ENCODE measurements around the gene MAGI1.

Gene MAGI1

DNA sequence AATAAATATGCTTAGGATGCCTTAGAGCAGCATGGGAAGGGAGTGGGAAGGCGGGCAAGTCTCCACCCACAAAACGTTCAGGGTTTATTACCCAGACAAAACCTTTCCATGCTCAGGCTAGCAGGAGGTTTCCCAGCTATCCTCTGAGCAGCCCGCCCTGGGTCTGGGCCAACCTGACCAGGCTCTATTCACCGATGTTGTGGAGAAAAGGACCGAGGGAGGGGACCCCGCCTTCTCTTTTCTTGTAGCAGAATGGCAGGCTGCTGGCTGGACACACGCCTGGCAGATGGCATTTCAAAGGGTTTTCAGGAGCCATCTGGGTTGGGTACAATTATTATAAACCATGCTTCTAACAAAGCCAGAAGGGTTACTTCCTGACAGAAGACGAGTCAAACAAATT lies 540.9 kb downstream of the MAGI1 start:
- DNase-seq, result no peak

DNA sequence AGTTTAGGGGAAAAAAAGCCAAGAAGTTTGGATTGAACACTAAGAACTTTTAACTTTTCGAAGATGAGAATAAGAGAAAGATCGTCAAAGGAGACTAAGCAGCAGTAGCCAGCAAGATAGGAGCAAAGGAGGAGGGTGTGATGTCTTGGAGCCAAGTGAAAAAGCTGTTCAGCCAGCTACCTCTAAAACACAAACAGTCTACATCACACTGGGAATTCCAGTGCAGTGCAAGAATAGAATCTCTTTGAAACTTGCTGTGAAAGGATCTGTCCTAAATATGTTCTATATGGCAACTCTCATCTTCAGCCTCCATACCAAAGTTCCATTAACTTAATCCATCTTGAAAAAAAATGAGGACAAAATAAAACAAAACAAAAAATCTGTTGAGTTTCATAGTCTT lies 541.5 kb downstream of the MAGI1 start:
- DNase-seq, result no peak

DNA sequence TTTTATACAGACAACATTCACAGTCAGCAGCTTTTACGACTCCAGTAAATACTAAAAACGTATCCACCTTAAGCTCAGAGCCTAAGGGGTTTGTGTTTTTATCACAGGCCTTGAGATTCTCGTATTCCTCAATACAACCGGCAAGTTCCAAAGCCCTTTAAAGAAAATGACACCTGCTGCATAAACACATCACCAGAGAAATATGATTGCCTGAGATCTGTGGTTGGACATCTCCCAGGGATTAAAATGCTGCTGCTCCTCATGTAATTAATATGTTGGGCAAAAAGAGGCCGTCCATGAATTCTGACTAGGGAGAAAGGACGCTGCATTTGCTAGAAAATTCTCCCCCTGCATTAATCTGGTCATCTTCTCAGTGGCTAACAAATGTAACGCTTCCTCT lies 544.8 kb downstream of the MAGI1 start:
- no peak for DNase-seq

DNA sequence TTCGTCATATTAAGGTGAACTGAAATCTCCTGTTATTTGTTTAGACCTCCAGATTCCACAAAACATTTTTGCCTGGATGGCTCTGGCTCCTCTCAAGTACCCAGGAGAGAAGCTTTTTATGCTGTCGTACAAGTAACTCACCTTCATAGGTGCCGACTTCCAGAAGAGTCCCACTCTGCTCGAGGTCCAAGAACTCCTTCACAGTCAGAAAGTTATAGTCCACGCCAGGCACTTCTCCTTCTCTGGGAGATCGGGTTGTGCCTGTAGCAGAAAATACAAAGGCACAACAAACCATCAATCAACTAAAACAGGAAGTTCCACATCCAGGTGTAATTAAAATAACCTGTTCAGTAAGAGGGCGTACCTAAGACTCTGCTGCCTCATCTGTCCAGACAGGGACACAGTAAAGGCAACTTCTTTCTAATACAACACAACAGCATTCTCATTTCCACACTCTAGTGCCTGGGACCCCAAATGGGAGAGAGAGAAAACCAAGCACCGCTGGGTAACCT lies 545.3 kb downstream of the MAGI1 start:
- no peak for DNase-seq

DNA sequence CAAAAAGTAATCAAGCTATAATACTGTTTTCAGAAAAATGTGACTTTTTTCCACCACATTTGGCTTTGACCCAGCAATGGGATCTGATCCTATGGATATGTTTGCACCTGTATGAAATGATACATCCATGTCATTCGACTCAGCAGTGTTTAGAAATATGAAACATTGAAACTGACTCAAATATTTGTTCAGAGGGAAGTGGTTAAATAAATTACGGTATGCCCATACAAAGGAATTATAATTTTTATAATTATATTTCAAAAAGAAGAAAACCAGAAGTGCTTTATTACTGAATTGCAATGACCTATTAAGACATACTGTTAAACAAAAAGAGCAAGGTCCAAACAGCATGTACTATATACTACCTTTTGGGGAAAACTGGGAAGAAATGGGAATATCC lies 546.5 kb downstream of the MAGI1 start:
- DNase-seq, result no peak

DNA sequence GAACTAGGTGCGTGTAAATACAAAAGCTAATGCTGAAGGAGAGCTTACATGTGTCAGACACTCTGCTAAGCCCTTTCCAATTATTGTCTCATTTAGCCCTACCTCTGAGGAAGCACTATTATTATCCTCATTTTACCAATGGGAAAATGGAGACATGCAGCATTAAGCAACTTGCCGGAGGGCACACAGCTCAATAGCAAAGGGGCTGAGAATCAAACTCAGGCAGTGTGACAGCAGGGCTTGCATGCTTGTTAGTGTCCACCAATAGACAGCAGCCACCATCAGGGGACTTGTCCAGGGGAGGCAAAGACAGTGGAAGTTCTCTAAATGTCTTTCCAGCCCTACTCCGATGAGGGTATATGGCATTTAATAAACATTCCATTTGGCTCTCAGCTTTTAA lies 548.6 kb downstream of the MAGI1 start:
- no peak for DNase-seq

DNA sequence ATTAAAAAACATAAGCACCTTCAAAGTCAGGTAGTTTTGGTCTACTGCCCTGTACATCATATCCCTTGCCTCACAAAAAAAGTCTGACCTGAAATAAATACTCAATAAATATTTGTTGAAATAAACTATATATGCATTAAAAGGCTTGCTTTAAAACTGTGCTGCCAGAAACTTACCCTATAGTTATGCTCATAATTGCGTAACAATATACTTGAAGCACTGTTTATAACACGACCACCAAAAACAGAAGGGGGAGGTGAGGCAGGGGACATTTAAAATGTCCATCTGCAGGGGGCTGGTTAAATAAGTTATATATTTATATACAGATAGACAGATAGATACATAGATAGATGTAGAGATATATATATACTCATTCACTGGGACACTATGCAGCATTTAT lies 549.5 kb downstream of the MAGI1 start:
- no peak for DNase-seq

DNA sequence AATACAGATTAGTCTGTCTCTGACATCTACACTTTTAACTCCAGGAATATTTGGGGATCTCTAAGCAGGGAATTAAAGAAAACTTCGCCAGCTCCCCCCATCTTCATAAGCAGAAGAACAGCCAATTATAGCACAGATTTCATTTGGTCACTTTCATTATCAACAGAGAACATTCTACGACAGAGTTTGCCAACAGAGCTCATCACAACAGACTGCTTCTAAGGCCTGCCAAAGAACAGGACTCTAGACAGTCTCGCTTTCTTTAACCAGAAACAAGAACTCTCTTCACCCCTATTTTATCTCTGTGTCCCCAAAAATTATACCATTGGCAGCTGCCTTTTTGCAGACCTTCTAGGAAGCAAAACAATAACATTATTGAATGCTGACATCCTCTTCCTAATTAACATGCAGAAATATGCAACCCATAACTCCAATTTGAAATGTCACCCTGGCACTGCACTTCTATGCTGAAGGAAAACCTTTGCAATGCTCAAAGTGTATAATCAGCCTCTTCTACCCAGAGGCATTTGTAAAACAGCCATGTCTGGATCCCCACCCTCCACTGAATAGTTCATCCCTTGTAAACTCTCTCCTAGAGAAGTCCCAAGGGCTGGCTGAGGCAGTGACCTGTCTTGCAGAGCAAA lies 552.8 kb downstream of the MAGI1 start:
- no peak for DNase-seq

DNA sequence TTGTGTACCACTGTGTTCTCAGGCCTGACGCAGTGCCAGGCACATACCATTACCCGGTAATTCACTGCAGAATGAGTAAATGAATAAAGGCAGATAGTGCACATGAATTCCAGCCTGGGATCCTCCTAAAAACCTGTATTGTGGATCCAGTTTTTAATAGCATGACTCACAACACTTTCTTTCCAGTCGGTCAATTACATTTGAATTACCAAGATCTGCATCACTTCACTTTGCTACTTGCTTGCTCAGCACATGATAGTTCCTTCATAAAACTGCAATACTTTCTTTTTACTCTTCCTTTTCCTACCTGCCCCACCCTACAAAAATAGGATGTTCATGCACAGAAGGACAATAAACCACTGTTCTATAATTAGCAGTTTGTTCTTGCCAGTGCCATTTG lies 553.8 kb downstream of the MAGI1 start:
- no peak for DNase-seq

DNA sequence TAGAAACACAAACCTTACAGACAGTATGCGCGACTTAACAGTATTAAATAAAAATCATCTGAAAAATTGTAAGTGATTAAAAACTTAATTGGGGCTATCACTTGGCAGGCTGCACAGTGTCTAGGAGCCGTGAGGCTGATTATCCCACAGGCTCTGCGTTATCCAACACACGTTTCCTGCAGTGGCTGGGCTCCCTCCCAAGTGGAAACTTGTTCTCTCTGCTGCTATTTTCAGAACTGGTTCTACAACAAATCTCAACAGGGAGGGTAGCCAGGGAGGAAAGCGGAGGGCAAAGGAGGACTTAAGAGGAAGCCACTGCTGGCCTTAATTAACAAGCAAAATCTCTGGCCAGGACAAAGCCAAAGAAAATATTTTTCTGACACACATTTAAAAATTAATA lies 555.2 kb downstream of the MAGI1 start:
- no peak for DNase-seq

DNA sequence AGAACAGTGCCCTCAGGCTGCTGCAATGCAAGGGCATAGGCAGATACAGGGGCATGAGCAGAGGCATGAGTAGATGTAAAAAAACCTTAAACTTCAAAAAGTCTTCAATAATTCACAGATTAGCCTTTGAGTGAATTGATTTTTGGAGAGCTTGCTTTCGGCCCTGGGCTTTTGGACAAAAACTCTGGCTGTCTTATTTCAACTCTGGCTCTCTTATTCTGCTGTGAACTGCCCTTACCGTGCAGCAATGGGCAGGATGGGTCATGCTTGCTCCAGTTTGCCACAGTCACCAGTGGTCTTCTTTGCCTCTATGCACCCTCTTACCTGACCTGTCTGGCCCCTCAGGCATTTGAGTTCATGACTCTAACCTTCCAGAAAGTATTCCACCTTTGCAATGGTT lies 555.7 kb downstream of the MAGI1 start:
- no peak for DNase-seq

DNA sequence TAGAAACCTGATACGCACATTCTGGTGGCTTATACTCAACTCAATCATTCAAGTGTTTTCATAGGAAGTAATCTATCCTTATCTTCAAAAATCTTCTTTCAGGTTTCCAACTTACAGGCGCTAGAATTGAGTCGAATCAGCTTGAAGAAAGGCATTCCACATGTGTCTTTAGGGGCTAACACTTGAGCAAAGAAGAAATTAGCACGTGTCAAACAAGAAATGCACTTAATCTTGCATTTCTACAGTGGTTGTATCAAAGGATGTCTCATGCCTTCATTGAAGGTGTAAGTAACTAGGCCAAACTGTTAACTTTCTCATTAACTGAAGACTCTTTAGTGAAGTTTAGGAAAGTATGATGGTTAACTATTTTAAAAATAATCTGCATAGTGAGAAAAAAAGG lies 557.6 kb downstream of the MAGI1 start:
- no peak for DNase-seq

DNA sequence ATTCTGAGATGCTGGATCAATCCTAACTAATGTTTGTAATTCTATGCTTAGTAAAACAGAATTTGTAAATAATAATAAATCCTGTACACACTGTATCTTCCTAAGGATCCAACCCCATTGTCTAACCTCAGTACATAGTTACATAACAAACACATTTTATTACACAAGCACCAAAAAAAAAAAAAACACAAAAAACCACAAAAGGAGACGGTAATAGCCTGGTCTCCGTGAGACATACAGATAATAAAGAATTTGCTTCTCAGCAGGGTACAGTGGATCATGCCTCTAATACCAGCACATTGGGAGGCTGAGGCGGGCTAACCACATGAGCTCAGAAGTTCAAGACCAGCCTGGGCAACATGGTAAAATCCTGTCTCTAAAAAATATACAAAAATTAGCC lies 558.7 kb downstream of the MAGI1 start:
- no peak for DNase-seq

DNA sequence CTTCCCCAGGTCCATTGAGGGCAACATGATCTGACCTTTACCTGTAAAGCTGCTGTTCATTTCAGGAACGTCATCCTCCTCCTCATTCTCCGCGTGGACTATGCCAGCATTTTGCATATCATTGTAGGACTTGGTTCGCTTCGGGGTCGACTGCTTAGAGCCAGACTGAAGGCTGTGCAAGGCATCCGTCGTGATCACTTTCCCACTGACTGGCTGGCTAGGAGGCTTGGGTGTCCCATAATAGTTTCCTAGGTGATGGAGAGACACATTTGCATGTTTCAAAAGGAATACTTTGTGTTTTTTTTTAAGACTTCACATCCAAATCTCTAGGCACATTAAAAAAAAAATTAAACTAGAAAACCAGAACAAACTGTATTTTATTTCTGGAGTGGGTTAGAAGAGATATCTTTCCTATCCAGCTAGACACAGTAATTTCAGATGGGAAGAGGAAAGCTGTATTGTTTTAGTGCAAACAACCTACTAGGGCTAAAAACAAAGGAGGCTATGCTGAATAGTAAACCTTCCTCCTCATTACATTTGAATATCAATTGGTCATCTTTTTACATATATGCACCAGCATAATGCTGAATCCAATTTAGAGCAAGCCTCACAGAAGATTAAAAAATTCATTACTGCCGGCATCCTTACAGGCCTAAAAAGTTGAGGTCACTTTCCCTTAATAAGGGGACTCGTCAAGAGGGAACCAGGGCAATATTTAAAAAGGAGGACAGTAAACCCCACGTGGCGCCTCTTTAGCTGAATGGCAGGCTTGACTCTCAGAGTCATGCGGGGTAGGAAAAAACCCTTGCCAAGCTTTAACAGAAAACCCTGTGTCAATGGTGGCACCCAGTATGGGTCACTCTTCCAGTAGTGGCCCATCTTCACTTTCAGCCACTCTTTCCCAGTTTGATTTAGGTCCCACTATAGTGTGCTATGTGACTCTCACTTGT lies 559.9 kb downstream of the MAGI1 start:
- no peak for DNase-seq

DNA sequence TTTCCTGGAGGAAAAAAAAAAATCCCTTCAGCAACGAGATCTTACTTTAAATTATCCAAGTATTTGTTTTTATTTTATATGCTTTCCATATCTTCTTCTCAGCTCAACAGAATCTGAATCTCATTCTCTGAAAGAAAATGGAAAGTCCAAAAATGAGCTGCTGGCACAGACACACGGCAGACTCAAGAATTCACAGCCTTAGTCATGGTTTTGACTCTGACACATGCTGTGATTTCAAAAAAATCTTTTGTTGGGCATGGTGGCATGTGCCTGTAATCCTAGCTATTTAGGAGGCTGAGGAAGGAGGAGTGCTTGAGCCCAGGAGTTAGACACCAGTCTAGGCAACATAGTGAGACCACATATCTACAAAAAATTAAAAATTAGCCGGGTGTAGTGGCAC lies 565.0 kb downstream of the MAGI1 start:
- peak; percentile 30 for DNase-seq

DNA sequence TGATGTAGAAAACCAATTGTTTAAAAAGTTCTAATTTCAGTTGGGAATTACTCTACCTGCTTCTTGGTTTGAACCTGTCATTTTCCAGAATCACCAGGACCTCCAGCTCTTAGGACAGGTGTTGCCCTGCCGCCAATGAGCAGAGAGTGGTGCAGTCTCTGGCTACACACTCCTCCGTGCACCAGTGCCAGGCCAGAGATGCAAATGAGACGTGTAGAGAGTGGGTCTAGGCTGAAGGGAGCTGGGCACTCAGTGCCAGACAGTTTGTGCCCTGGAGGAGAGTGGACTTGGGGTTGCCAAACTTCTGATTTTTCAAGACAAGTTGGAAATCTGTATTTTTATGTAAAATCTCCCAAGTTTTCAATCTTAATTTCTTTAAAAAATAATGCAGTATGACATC lies 566.2 kb downstream of the MAGI1 start:
- no peak for DNase-seq

DNA sequence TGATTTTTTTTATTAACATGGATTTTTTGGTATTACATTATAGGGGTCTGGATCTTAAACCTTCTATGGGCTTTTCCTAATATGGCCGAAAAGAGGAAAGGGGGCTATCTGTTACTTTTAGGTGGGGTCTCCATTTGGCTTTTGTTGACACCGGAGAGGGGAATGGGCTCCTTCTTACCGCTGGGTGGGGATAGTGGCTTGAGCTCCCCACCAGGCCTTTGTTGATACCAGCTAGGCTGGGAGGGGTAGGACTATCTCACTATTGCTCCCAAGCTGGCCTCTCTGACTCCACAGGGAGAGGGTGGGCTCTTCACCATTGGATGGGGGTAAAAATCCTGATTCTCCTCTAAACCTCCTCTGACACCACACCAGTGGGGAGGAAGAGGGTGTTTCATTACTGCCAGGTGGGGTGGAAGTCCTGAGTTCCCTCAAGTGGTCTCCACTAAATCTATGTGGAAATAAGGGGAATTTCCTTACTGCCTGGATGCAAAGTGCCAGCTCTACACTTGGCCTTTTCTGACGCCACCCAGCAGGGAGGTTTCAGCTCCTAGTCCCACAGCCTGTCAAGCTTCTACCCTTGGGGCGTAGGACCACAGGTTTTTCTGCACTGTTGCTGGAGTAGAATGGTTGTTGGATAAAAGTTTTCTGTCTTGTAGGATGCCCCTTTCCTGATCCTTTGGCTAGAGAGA lies 572.3 kb downstream of the MAGI1 start:
- no peak for DNase-seq

DNA sequence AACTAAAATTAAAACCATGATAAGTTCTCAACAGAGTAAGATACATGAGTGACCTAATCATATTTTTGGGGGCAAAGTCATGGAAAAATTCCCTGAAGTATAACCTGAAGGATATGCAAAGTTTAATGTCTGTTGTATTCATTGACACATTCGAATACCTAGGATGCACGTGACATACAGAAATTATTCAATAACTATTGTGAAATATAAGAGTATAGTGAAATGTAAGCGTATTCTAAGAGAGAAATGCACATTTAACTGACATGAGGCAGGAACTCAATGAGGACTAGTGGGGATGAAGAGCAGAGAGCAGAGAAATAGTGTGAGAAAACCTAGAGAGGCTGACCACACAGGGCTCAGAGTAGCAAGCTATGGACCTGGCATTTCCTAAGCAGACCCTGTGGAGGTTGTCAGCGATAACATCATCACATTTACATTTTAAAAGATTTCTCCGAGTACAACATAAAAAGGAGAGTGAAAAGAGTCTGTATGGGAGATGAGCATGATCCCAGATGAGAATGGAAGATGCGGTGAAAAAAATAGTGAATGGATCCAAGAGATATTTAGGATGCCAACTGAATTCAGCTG lies 588.8 kb downstream of the MAGI1 start:
- no peak for DNase-seq

DNA sequence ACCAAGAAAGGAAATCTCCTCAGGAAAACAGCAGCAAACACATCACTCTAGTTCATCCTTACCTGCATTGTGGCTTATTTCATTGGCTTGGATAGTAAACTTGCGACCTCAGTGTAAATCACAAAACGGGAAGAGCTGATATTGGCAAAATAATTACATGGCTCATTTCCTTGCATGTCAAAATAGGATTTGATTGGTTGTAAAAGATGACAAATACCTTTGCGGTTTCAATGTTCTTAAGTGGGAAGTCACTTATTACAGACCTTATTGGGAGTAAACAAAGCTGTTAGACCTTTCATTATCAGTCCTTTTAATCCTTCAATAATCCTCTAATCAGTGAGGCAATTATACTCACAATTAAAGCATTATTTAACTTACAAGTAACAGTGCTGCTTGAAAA lies 590.6 kb downstream of the MAGI1 start:
- DNase-seq, result no peak

DNA sequence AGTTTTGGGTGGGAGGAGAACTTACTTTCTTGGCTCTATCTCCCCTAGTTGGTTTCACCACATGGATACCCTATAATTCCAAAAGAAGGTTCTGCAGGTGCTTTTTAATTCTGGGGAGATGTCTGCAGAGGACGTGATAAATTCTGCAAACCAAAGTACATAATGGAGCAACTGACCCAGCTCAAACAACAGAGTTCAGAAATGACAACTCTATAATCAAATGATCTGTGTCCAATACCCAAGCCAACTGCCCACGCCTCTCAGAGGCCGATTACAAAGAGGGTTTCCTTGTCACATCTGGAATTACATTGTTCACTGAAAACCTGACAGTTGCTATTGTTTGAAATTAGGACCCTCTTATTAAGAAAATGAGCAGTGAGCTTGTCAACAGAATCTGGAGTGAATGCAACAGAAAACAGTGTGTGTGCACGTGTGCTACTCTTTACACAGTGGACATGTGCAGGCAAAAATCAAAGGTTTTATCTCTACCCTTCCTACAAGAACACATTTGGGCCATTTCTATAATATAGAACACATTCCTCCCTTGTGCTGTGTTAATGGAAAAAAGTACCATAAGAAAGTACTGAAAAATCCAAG lies 593.0 kb downstream of the MAGI1 start:
- no peak for DNase-seq

DNA sequence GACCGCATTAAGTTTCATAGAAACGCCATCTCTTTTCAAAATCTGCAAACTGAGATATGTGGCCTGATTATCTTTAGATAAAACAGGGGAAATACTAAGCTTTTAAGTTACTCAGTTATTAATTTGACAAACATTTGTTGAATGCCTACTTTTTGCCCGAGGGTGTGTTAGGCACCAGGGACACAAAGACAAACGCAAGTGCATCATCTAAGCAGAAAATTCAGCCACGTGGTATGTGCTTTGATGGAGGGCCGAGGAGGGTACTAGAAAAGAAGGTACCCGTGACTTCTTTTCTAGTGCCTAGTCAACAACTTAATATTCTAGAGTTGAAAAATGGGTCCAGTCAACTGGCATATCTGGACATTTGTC lies 594.3 kb downstream of the MAGI1 start:
- DNase-seq, result no peak

DNA sequence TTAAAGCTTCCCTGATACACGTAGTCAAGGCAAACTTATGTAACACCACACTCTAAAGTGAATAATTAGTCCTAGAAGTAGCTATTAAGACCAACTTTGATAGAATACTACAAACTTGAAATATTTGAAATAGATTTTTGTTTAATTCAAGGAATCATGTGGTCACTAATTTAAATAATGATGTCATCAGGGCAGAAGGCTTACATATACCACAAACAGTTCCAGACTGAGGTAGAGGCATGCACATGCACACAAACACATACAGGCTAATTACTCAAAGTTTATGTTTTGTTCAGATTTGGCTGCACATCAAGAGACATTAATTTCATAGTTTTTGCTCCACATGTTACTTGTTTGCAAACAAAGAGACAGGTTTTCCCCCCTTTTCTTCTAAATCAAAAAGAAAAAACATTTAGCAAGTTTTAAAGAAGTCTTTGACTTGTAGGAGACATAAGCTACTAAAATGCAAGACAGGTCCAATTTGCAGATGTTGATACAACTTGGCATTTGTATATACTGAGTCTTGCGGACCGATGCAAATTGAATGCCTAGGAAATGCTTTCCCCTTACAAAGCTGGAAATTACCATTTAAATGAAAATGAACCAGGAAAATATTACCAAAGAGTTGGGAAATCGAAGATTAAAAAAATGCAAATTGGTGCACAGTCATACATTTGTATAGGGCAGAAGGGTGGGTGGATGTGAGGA lies 594.8 kb downstream of the MAGI1 start:
- no peak for DNase-seq

Measured in EL (cell line).